SK-N-SH (cell line): ENCODE results near the gene MACROD2.

Experiments
- CTCF ChIP-seq: fragments of 200-600 bp; sonication (generic); IDR thresholded peaks from 2 replicates; pipeline ENCODE4 v1.6.1; 2017; ENCODE audit warnings: antibody characterized with exemption, mild to moderate bottlenecking, moderate library complexity
- REST ChIP-seq: IDR thresholded peaks from 2 replicates; pipeline ENCODE4 v1.6.1; 2012; ENCODE audit warnings: mild to moderate bottlenecking, low read depth, low read length, moderate library complexity
- RFX5 ChIP-seq: IDR thresholded peaks from 2 replicates; pipeline ENCODE4 v1.6.1; 2012; ENCODE audit warnings: mild to moderate bottlenecking, improper control_type of control experiment, low read length

DNA sequence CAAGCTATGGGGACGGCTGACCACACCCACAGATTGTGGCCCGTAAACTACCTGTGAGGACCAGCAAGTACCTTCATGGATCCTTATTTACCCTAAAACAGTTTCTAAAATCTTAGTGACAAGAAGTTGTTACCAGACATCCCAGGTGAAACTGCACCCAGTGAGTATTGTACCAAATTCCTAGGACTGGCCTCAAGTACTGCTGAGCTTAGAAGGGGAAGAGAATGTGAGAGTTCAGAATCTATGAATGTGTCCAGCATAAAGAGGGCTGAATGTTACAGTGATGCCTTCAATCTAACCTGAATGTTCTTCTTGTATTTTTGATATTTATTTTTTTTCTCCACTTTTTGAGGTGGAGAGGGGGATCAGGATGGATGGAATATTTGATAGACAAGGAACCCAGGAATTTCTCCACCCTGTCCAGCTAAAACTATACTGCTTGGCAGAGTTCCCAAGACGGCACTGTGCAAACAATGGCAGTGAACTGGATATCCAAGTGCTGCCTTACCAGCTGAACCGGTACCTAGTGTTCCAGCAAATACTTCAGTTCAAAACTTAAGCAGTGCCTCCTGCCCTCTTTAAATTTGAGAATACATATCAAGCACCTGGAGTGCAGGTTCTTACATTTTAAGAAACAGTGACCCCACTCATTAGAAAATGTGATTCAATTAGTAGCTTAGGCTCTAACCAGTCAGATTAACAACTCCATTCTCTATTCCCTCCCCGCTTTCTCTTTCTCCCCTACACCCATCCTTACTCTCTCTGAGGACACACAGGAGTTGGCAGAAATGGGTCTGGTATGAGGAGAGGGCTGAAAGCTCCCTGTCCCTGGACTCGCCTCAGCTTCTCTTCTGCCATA, 769.4 kb downstream of the MACROD2 start:
- TF ChIP-seq CTCF (no peak), RFX5 (no peak), REST (no peak)
